ENCODE results near the gene YKT6.

DNA sequence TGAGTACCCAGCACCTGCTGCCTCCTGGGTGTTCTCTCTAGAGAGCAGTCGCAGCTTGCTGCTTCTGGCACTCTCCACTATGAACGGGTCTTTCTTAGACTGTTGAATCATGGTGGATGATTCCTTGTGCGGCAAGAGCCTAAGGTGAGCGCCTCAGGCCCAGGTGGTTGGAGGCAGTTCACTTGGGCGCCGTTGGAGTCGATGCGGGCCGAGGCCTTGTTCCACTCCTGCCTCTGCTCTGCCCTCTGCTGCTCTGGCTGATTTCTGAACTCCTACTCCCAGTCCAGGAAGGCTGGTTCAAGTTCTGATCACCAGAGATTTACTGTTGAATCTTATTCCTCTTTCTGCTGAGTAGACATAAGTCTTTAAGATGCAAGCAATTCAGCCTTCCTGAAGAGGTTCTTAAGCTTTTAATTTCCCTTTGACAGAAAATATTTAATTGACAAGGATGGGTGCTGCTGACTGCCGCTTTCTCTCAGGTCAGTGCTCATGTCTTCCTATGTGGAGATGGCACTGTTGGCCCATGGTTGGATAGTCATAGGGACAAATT lies 10.4 kb downstream of the YKT6 start:
- TF ChIP-seq, protein P1, sequence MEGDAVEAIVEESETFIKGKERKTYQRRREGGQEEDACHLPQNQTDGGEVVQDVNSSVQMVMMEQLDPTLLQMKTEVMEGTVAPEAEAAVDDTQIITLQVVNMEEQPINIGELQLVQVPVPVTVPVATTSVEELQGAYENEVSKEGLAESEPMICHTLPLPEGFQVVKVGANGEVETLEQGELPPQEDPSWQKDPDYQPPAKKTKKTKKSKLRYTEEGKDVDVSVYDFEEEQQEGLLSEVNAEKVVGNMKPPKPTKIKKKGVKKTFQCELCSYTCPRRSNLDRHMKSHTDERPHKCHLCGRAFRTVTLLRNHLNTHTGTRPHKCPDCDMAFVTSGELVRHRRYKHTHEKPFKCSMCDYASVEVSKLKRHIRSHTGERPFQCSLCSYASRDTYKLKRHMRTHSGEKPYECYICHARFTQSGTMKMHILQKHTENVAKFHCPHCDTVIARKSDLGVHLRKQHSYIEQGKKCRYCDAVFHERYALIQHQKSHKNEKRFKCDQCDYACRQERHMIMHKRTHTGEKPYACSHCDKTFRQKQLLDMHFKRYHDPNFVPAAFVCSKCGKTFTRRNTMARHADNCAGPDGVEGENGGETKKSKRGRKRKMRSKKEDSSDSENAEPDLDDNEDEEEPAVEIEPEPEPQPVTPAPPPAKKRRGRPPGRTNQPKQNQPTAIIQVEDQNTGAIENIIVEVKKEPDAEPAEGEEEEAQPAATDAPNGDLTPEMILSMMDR (IDR thresholded peaks at IDR 0.05; ENCODE audit: low read depth, low read length, poor library complexity, severe bottlenecking), result no peak
- TF ChIP-seq EZH2phosphoT487 (IDR thresholded peaks at IDR 0.05; ENCODE audit: borderline replicate concordance, low read length), result no peak

All from DOHH2 (cell line).